ENCODE measurements around the gene CHCHD2.
"Not testable (repeated sequence)": the region's sequence is repeated elsewhere in the genome, so short reads cannot be mapped to it uniquely, and the experiment has no call there.

The CHCHD2 gene, protein sequence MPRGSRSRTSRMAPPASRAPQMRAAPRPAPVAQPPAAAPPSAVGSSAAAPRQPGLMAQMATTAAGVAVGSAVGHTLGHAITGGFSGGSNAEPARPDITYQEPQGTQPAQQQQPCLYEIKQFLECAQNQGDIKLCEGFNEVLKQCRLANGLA

GRCh38 chr7:56106108-56107073 lies at the start of gene CHCHD2:
CHCHD2 (minus strand) TSS chr7:56106476; CDS start chr7:56106413, 63 bp downstream.
- DNase-seq, result peak; percentile 90

GRCh38 chr7:56131062-56131461 lies 24.8 kb upstream of the CHCHD2 start:
- not testable (repeated sequence) for DNase-seq

- DNase-seq, result no peak
Measured at GRCh38 chr7:56127241-56127975, 21.1 kb upstream of the CHCHD2 start.

DNA sequence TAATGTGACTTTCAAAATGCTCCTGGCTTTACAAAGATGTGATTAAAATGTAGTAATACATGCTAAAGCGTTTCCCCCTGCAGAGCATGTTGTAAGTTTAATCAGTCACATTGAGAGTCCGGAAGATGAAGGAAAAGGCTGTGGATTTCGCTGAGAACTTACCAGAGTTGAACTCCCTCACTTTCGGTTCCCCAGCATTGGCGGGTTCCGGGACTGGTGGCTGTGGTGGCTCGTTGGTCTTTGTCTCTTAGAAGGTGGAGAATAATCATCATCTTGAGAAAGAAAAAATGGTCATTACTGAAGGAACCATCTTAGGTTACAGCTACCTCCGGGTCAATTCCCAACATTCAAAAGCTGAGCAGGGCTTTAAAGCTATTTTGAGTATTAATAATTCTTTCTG lies 19.6 kb upstream of the CHCHD2 start:
- DNase-seq, result no peak

GRCh38 chr7:56124981-56125380 lies 18.7 kb upstream of the CHCHD2 start:
- DNase-seq, result no peak

- no peak for DNase-seq
Measured at GRCh38 chr7:56121440-56121839, 15.2 kb upstream of the CHCHD2 start.

DNA sequence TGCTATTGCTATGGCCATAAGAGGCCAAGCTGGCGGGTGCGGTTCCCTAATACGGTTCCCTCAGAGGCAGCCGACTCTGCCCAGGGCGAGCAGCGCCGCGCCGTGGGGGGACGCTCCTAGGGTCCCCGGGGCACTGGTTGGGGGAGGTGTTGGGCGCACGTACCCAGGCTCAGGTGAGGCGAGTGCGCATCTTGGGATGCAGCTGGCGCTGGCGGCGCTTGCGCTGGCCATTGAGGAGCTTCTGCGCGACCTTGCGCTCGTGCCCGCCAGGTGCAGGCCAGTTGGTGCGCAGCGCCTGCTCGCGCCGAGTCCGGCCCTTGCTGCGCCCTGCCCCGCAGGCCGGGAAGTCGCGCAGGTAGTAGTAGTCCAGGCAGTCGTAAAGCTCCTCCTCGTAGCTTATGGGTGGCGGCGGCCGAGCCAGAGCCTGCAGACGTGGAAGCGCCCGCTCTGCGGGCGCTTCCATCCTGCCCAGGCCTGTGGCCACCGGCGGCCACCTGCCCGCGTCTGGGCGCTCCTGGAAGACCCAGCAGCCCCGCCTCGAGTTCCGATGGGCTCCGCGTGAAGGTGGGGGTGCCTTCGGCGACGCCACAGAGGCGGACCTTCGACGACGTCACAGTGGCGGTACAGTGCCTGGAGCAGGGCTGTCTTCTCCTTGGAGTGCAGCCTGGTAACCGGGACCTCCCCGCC lies 9.7 kb upstream of the CHCHD2 start, which contains the start of gene NUPR2:
NUPR2 (minus strand) TSS at position 566 of the 687 bp plus-strand sequence; CDS start at position 463, 103 bp downstream.
- DNase-seq, result no peak

- not testable (repeated sequence) for DNase-seq
Measured at GRCh38 chr7:56112244-56112643, 6.0 kb upstream of the CHCHD2 start.

DNA sequence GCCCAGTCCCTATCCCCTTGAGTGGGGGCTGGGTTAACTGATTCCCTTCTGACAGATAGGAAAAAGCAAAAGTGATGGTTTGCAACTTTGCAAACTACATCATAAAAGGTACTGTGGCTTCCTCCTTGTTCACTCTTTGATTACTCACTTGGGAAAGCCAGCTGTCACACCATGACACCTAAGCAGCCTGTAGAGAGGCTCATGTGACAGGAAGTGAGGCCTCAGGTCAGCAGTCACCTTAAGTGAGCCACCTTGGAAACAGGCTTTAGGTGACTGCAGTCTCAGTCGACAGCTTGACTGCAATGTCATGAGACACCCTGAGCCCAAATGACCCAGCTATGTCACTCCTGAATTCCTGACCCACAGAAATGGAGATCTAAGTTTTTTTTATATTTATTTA lies 4.3 kb upstream of the CHCHD2 start:
- no peak for DNase-seq

- no peak for DNase-seq
Measured at GRCh38 chr7:56107954-56108258, 1.6 kb upstream of the CHCHD2 start.

GRCh38 chr7:56105508-56105907 lies 768 bp downstream of the CHCHD2 start:
- DNase-seq, result no peak

- DNase-seq, result not testable (repeated sequence)
Measured at GRCh38 chr7:56104138-56104537, 2.1 kb downstream of the CHCHD2 start.

DNA sequence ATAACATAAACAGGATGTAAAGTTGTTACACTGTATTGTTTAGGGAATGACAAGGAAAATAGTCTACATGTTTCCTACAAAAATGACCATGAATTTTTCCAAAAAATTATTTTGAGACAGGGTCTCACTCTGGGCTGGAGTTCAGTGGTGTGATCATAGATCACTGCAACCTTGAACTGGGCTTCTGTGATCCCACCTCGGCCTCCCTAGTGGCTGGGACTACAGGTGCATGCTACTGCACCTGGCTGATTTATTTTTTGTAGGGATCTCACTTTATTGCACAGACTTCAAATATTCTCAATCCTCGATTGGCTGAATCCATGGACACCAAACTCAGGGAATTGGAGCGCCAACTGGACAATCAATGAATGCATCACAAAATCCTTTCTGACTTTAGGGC lies 6.6 kb downstream of the CHCHD2 start:
- no peak for DNase-seq

DNA sequence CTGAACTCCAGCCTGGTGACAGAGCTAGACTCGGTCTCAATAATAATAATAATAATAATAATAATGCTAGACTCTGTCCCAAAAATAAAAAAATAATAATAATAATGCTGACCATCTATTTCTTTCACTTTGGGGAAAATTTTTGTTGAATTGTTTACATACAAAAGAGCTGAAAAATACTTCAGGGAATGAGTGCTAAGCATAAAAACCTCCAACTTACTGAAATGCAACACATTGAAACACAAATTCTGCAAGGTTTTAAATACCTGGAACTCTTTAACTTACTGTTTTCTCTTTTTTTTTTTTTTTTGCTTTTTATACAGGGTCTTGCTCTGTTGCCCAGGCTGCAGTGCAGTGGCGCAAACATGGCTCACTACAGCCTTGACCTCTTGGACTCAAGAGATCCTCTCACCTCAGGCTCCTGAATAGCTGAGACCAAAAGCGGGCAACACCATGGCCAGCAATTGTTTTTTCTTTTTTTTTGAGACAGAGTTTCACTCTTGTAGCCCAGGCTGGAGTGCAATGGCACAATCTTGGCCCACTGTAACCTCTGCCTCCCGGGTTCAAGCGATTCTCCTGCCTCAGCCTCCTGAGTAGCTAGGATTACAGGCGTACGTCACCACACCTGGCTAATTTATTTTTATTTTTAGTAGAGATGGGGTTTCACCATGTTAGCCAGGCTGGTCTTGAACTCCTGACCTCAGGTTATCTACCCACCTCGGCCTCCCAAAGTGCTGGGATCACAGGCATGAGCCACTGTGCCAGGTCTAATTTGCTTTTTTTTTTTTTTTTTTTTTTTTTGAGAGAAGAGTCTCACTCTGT lies 7.9 kb downstream of the CHCHD2 start:
- DNase-seq, result not testable (repeated sequence)

DNA sequence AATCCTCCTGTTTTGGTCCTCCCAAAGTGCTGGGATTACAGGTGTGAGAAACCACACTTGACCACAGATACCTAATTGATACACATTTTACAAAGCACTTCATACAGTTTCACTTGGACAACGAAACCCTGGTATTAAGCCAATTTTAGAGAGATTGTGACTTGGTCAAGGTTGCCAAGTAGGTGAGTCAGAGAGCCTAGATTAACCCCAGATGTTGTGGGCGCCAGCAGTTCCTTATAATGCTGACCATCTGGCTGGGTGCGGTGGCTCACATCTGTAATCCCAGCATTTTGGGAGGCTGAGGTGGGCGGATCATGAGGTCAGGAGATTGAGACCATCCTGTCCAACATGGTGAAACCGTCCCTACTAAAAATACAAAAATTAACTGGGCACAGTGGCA lies 8.6 kb downstream of the CHCHD2 start:
- no peak for DNase-seq

- no peak for DNase-seq
Measured at GRCh38 chr7:56092789-56093531, 13.3 kb downstream of the CHCHD2 start, which contains the start of gene PHKG1. PHKG1 (minus strand) TSS chr7:56092952; CDS start chr7:56088941, 4,011 bp downstream.

GRCh38 chr7:56092388-56092787 lies 13.9 kb downstream of the CHCHD2 start:
- DNase-seq, result not testable (repeated sequence)

GRCh38 chr7:56091591-56091990 lies 14.7 kb downstream of the CHCHD2 start:
- DNase-seq, result no peak

DNA sequence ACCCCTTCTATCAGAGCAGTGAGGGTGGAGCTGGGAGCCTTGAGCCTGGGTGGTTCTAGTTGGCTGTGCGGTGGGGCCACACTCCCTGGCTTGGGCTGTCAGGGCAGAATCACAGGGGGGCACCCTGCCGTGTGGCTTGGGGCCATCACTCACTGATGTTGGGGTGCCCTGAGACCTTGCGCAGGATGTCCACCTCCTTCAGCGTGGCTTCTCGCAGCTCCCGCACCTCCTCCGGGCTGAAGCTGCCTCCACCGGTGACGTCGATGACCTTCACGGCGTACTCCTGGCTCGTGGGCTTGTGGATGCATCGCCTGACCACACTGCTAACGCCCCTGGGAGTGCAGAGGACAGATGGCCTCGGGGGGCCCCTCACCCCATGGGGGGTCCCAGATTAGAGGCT lies 18.8 kb downstream of the CHCHD2 start:
- no peak for DNase-seq

DNA sequence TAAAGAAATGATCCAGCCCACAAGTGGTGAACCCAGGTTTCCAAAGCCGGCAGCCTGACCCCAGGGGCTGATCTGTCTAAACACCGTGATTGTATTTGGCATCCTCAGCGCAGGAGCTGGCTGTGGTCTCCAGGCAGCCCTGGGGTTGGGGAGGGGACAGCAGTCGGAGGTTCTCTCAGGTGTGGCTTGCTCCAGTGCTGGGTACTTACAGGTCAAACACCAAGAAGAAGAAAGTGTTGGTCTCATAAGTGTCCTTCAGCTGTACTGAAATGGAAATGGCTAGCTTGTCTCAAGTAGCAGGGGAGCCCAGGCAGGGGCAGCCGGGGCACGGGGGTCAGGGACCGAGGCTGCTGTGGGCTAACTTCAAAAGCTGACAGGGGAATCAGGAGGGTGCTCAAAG lies 19.5 kb downstream of the CHCHD2 start:
- no peak for DNase-seq

GRCh38 chr7:56083150-56083785 lies 23.0 kb downstream of the CHCHD2 start:
- DNase-seq, result no peak
